BJ (cell line): ENCODE measurements around the gene ATOH8. TPM values are rescaled to one million over a fixed set of nuclear protein-coding genes. Genes with fewer than 3 reads are reported as not detected.

Experiments used
- CTCF ChIA-PET: fragments of 350-600 bp; formaldehyde crosslinking; extraction: SDS; loops from one replicate; lab custom pipeline; 2021; ENCODE audit warnings: antibody characterized with exemption, inconsistent platforms; lab: Yijun Ruan, JAX
- POLR2A ChIA-PET: fragments of 300-600 bp; sonication (Branson Sonifier 250); formaldehyde crosslinking; extraction: SDS; loops from one replicate; lab custom pipeline; 2021; ENCODE audit warnings: antibody characterized with exemption; lab: Charles Lee
- DNase-seq: peaks from one replicate; pipeline ENCODE4 v3.0.0-alpha.2; 2011; ENCODE audit warnings: low read depth
- H3K27me3 ChIP-seq: 2 replicates; pipeline ENCODE4 v1.6.0; 2011; ENCODE audit warnings: low read length; ENCODE audit not compliant: control insufficient read depth, insufficient read depth
- H3K36me3 ChIP-seq: 2 replicates; pipeline ENCODE4 v1.5.1; 2011; ENCODE audit warnings: low read length; ENCODE audit not compliant: control insufficient read depth, insufficient read depth
- H3K4me3 ChIP-seq: 2 replicates; pipeline ENCODE4 v1.5.1; 2011; ENCODE audit warnings: low read depth, mild to moderate bottlenecking, control low read depth, low read length
- CTCF ChIP-seq: IDR thresholded peaks from 2 replicates; pipeline ENCODE4 v1.5.1; 2011; ENCODE audit warnings: low read depth, mild to moderate bottlenecking, control low read depth, inconsistent platforms, low read length, moderate library complexity; ENCODE audit not compliant: insufficient read depth
- polyA plus RNA-seq: library from polyadenylated mRNA; depleted of rRNA; stranded (reverse); fragments of >200 nt; gene quantifications from 2 replicates; pipeline ENCODE4 v1.2.3, GENCODE V29; 2011

Gene ATOH8
- polyA plus RNA-seq, 1 experiment = 19.5 TPM

- no peak for DNase-seq
- no peaks in the 10 kb centered on the region for H3K36me3 ChIP-seq
- no peak overlapping the region for H3K4me3 ChIP-seq
- ChIA-PET POLR2A (interaction anchor here (0.5 to 1.0 kb wide), 2 partner anchors 13 to 76 kb away, joined by 3 read pairs; no protein-coding TSS in a partner anchor), CTCF (interaction anchor here (0.6 to 2.5 kb wide), 44 partner anchors 9 to 350 kb away, joined by 3 to 194 read pairs (median 5); partner anchors contain the start of genes ATOH8, SFTPB and ST3GAL5)
- H3K27me3 ChIP-seq = no peaks in the 10 kb centered on the region
- no peak for TF ChIP-seq CTCF
Observed at GRCh38 chr2:85728342-85728741, 25.4 kb upstream of the ATOH8 start.

- H3K27me3 ChIP-seq = no peaks in the 10 kb centered on the region
- peak; percentile 99 for TF ChIP-seq CTCF
- ChIA-PET POLR2A (interaction anchor here (0.5 to 1.0 kb wide), 2 partner anchors 13 to 76 kb away, joined by 3 read pairs; no protein-coding TSS in a partner anchor), CTCF (interaction anchor here (0.6 to 2.5 kb wide), 47 partner anchors 9 to 349 kb away, joined by 3 to 194 read pairs (median 5); partner anchors contain the start of genes ATOH8, SFTPB and ST3GAL5)
- no peaks in the 10 kb centered on the region for H3K36me3 ChIP-seq
- DNase-seq = no peak
- H3K4me3 ChIP-seq = no peak overlapping the region
Observed at GRCh38 chr2:85728883-85729824, 24.6 kb upstream of the ATOH8 start.

- no peak for DNase-seq
- ChIA-PET CTCF (interaction anchor here (1.4 to 2.5 kb wide), 17 partner anchors 9 to 348 kb away, joined by 5 to 194 read pairs (median 10); no protein-coding TSS in a partner anchor), POLR2A (no interaction called here)
- no peaks in the 10 kb centered on the region for H3K36me3 ChIP-seq
- H3K4me3 ChIP-seq = no peak overlapping the region
- no peak for TF ChIP-seq CTCF
- H3K27me3 ChIP-seq = no peaks in the 10 kb centered on the region
Observed at GRCh38 chr2:85729825-85730510, 23.8 kb upstream of the ATOH8 start.

- H3K4me3 ChIP-seq = no peak overlapping the region
- TF ChIP-seq CTCF = no peak
- H3K27me3 ChIP-seq = no peaks in the 10 kb centered on the region
- CTCF ChIA-PET = interaction anchor here (2.2 to 7.1 kb wide), 5 partner anchors 8 to 84 kb away, joined by 5 to 194 read pairs (median 58); no protein-coding TSS in a partner anchor
- POLR2A ChIA-PET = no interaction called here
- no peak for DNase-seq
- H3K36me3 ChIP-seq = no peaks in the 10 kb centered on the region
Observed at GRCh38 chr2:85730686-85731230, 23.0 kb upstream of the ATOH8 start.
